Measurements from ENCODE around the gene CHST10. TPM values are rescaled to one million over a fixed set of nuclear protein-coding genes. Genes with fewer than 3 reads are reported as not detected.
A peak's percentile ranks its signal among the peaks of the same experiment; 100 is the strongest.

CHST10 gene
- polyA plus RNA-seq, 12 donors = 10.6 to 25.2 (median 12.1) TPM; not detected in 1

DNA sequence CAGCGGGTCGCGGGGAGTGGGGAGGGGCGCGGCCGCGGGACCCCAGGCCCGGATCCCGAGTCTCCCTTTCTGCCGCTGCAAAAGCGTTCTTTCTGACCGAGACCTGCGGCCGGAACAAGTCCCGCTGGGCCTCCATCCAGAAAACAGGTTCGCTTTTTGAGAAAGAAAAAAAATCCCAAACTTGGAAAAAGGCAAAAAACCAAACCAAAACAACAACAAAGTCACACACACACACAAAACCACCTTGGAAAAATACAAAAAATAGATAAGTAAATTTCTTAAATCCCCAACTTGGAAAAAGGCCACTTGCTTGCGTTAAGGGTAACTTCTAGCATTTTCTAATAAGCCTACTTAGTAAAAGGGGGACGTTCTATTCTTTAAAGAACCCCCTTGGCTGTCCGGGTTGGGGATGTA is 250 bp upstream of the CHST10 start:
- DNase-seq = peak; percentile 43

DNA sequence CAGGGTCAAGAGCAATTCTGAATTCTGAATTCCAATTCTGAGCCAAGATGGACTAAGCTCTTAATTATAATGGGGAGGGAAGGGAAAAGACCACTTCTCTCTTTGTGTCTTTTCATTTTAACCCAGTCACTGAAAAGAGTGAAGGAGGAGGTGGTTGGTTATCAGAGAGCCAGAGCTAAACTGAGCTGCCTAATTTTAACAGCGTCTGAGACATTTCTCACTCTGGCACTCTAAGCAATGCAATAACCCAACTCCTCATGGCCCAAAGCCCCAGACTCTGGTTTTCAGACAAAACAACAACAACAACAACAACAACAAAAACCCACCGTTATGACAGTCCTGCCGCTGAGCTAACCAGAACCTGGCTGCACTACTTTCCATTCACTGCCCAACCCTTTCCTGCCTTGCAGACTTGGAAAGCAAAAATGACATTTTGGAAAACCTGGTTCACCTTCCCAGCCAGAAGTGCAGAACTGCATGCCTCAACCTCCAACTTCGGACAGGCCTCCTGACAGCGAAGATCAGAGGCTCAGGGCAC is 1.0 kb downstream of the CHST10 start:
- DNase-seq = no peak

DNA sequence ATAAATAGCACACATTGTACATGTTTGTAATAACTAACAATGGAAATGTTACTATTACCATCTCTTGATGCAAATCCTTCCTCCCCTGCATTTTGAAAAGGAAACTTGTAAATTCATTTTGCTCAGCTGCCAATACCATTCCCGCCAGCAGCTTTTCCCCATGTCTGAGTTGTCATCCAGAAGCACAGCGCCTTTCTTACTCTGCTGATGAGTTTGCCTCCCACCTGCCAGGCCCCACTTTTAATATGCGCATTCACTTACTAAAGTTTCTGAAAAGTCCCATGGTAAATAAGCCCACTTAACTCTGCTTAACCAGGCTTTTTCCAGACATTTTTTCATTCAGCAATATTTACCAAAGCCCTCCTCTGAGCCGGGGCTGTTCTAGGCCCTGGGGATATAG is 3.9 kb downstream of the CHST10 start:
- DNase-seq = no peak

DNA sequence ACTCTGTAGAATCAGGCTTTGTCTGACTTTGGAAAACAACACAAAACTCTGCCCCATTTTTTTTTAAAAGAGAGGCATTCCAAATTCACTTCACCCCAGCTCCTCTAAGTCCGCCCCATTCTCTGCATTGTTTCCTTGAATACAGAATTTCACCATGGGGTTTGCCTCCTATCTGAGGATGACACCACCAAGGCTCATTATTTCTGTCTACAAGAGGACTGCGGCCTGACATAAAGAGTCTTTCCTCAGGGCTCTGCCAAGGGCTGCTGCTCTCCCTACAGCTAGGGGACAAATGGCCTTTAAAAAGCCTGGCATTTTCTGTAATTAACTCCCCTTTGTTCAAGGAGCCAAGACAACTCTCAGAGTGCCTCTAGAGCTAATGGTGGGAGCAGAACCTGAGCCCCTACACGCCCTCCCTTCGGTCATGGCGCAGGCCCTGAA is 4.6 kb downstream of the CHST10 start:
- DNase-seq = no peak

DNA sequence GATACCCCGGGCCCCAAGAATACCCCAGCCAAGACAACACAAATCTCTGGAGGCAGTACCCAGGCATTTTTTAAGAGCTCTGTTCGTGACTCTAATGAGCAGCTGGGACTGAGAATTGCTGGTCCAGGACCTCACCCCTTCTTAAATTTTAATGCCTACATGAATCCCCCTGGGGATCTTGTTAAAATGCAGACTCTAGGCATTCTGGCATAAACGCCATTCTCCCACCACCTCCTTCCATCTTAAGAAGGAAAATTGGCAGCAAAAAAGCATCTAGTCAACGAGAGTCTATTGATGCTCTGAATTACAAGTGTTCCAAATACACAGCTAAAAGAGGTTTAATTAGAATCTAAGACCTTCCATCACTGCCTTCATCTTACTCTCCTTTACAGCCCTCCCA is 5.0 kb downstream of the CHST10 start:
- no peak for DNase-seq

DNA sequence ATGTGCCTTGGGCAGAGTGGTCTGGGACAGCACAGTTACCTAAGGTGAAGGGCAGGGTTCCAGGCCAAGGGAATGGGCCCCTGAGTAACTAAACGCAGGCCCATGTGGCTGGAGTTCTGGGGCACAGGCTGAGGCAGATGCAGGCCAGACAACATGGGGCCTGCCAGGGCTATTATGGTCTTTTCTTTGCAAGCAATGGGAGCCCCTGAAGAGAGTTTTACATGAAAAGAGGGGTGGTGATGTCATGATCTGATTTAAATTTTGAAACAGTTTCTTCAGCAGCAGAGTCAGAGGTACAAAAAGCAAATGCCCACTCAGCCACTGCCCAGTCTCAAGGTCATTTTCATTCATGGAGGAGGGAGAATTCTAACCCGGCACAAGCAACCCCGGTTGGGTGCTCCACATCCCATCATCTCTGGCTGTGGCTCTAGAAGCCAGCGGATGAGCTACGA is 5.6 kb downstream of the CHST10 start:
- no peak for DNase-seq

DNA sequence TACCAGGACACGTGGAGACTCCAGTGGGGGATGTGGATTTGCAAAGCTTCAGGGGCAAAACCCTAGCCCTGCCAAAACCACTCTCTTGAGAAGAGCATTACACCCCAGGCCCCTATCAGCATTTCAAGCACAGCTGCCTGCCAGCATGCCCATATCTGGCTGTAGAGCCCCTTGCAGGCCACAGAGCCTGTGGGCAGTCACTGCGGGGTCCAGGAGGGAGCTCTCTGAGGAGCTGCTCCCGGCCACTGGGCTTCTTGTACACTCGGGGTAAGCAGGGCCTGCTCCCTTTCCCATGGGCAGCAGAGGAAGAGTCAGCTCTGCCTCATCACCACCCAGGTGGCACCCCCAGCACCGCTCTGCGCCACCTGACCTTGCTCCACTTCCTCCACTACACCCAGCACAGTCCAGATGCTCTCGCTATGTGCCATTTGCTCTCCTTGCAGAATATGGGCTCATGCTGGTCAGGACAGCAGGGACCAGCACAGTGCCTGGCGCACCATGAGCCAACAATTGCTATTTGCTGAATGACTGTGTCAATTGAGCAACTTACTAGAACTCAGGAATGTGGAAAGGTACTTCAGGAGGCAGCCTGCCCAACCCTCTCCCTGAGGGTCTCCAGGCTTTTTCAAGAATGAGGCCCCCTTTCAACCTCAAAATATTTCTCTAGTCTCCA is 7.4 kb downstream of the CHST10 start:
- DNase-seq = no peak

DNA sequence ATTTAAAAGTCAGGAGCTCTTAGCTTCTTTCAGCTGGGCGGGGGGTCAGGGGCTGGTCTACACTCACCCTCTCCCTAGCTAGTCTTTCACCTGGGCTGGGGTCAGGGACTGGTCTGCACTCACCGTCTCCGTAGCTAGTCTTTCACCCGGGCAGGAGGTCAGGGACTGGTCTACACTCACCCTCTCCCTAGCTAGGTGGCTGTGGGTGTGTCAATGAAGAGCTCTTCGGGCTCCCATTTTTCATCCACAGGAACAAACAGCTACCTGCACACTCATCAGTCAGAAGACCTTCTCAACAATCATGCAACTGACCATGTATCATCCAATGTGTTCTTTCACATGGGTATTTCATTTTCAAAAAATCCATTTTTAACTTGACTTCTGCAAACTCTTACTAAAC is 8.0 kb downstream of the CHST10 start:
- no peak for DNase-seq

DNA sequence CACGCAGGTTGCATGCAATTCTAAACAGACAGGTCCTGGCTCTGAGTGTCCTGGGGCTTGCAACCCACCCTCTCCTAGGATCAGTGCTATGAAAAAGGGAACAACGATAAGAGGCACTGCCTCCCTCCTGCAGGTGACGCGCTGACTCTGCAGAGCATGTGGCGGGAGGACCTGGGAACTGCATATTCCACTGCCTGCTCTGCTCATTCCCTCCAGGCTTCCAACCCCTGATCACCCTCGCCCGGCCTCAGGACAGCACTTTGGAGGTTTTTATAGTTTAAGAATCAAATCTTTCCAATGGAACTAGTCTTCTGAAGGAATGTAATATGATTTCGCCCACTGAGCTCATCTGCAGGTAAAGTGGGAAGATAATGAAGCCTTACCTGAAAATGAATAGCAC is 8.5 kb downstream of the CHST10 start:
- DNase-seq = no peak

DNA sequence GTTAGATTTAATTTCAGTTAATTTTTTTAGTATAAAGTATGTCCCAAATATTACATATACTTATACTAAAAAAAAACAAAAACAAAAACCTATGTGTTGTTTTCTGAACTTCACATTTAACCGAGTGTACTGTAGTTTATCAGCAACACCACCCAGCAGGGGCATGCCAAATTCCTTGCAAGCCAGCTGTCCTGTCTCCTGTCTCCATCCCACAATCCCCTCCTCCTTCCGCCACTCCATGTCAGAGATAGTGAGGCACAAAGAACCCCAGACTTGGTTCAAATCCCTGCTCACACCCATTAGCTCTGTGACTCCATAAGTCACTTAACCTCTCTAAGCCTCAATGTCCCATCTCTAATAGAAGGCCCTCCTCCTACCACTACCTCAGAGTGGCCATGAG is 9.4 kb downstream of the CHST10 start:
- no peak for DNase-seq

DNA sequence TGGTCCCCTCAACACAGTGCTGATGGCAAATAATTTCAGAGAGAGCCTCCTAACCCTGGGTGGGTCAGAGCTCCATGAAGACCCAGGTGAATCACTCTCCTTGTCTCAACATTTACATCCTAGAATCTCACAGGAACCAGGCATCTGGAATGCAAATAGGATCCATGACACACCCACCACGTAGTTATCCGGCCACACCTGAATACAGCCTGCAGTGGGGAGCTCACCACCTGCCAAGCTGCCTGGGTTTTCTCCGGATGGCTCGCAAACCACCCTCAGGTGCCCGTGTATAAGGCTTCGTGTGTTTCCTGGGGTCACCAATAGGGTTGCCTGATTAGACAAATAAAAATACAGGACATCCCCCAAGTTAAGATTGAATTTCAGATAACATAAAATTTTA is 9.9 kb downstream of the CHST10 start:
- DNase-seq = no peak

DNA sequence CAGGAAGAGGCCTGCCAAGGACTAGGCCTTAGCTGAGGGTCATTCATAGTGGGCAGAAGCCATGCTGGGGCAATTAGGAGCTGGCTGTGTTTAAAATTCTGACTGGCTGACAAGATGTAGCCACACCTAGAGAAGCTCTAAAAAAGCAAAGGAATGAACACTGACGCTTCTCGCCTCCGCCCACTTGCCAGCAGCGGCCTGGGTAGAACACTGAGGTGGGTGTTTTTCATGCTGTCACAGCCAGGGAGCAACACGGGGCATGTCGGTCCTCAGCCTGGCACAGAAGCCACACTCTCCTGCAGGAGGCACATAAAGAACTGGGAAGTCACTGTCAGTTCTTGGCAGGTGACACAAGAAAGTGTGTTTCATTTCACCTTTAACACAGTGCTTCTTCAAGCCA is 10.4 kb downstream of the CHST10 start:
- no peak for DNase-seq

DNA sequence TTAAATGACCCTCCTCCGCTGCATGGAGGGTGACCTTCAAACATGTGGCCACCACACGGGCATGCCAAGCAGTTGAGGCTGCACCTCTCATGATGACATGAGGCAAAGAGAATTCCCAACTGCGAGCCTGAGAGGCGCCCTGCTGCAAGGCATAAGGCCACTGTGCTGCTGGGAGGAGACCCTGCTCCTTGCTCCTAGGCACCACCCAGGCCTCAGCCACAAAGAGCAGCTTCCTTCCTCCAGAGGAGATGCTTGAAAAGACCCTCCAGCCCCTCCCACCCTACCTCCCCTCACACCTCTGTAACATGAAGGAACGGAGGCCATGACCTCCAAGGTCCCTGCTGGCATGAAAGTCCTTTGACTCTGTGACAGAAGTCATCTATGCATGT is 11.4 kb downstream of the CHST10 start:
- no peak for DNase-seq

DNA sequence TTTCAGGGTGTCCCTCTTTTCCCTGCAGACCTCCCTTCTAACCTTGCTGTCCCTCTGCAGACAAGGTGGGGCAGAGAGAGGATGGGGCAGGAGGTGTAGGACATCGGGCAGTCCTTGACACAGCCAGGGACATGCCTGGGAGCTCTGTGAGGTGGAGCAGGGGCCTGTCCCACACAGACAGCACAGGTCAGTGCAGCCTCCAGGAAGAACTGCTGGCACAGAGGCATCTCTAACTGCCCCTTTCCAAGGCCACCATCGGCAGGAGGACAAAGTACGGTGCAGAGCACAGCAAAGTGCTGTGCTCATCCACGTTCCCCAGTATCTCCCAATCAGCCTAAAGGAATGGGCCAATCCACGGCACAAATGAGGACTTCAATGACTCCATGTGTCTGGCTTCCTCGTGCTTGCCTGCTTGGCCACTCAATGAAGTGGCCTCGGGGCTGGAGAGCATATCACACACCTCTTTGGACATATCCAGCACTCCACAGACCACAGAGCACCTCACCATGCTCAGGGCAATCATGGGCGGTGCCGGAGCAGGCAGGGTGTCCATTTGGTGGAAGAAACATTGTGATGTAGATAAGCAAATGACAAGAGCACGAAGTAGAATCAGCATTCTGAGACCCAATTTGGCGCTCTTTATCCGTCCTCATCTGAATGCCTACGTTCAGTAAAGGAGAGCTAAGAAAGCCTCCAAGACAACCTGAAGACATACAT is 11.9 kb downstream of the CHST10 start:
- no peak for DNase-seq

DNA sequence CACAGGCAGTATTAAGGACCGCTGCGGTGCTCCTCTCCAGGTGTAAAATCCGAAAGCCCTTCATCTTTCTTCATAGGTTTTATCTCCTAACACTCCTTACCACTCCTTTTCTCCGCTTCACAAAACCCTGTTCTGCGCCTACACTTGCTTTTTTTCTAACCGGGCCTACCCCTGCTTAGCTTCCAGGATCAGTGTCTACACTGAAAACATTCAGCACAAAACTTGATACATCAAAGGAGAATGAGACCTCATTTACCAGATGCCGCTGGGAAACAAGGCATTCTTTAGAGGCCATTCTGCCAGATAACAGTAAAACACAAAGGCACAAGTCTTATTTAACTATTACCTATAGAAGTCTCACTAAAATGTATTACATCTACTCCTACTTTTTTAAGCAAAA is 13.1 kb downstream of the CHST10 start:
- DNase-seq = no peak

DNA sequence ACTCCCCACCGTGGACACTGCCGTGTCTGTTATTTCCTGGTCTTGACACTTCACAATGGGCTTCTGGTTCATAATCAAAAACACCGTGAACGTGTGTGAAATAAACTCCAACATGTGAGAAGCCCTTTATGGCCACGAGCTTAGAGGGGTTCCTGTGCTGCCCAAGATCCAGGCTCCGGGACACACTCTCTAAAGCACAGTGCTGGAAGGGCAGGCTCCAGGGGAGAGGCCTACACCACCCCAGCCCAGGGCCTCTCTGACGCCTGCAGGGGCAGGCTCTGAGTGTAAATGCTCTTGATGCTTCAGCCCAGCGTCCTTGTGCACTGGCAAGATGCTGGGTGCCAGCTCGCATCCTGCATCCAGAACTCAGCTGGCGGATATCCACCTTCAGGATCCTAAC is 13.7 kb downstream of the CHST10 start:
- no peak for DNase-seq

DNA sequence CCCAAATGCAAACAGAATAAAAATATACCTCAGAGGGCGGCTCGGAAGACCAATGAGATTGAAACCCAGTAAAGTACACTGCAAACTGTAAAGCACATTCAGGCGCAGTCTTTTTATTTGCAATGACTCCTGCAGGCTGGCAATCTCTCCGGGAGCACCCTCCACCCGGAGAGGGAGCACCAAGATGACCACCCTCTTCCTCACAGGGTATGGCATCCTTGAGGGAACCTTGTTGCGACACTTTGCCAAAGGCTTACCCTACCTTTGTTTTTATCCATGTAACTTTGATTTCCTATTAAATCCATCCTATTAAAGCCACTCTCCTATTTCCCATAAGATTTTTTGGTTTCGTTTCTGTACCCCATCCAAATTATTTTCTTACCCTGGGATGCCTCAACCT is 16.2 kb downstream of the CHST10 start:
- DNase-seq = no peak

DNA sequence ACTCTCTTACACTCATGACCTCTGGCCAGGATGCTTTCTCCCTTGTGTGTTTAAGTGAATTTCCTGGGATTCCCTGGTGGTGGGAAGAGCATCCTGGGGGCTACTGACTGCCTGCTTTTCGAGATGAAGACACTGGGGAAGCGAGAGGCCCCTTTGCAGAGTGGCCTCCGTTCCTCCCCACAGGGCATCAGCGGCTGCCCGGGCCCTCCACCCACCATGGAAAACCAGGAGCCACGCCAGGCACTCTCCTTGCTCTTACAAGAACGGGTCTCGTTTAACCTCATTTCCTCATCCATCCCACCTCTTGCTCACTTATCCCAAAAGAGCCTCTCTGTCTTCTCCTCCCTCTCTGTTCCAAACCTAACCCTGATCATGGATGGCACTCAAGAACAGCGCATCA is 17.8 kb downstream of the CHST10 start:
- DNase-seq = no peak

DNA sequence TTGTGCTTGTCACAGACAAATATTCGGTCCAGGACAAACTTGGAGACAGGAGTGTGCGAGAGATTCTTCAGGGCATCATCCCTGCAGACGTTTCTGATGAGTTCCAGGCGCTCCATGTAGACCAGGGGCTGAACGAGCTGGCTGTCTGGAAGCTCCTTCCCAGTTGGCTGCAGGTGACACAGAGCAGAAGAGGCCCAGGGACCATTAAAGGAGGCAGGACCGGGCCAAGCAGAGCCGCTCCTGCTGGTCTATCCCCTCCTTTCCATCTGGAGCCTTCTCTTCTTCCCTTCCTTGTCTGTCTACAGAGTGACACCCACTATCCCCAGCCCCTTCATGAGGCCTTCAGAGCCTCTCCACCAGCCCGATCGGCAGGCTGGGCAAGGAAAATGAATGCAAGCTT is 19.5 kb downstream of the CHST10 start:
- DNase-seq = no peak

DNA sequence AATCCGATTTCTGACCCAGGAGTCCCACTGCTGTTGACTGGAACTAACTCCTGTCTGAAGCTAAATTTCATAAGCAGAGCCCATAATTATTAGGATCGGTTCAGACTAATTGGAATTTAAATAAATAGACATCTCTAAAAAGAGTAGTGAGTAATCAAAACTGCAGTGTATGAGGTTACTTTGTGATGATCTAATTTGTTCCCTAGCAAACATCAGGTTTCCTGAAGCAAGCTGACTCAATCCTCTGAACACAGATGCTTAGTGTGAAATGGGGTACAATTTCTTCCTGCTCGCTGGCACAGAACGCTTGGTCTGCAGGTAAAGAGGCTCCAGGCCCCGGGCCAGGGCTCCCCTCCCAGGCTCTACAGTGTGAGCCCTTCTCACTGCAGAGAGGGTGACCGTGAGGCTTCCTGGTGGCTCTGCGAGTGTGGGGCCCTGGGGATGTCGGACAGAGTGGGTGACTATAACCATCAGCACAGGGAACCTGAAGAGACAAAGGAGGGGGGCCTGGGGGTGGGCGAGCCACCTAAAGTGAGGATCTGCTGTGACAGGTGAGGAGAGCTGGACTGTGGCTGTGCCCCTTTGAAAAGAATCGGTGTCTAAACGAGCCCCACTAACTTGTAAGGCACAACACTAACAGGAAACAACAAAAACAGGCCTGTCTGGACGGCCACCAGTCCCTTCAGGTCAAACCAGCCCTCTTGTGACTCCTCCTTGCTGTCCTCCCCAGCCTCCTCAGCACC is 20.2 kb downstream of the CHST10 start:
- DNase-seq = no peak

DNA sequence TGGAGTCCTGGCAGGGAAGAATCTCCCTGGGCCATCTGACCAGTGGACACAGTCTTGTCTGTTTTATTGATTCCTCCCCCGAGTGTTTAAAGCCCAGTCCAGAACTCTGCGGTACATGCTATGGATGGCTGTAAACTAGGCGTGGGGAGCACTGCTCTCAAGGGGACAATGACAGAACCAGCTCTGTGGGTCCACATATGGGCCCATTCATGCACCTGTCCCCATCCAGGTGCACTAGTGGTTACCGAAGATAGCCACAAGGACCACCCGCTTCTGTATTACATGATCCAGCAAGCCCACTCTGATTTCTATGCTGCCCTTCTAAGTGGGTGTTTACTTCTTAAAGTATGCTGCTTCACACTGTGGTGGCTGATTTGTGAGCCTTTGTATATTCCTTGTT is 21.0 kb downstream of the CHST10 start:
- DNase-seq = no peak

DNA sequence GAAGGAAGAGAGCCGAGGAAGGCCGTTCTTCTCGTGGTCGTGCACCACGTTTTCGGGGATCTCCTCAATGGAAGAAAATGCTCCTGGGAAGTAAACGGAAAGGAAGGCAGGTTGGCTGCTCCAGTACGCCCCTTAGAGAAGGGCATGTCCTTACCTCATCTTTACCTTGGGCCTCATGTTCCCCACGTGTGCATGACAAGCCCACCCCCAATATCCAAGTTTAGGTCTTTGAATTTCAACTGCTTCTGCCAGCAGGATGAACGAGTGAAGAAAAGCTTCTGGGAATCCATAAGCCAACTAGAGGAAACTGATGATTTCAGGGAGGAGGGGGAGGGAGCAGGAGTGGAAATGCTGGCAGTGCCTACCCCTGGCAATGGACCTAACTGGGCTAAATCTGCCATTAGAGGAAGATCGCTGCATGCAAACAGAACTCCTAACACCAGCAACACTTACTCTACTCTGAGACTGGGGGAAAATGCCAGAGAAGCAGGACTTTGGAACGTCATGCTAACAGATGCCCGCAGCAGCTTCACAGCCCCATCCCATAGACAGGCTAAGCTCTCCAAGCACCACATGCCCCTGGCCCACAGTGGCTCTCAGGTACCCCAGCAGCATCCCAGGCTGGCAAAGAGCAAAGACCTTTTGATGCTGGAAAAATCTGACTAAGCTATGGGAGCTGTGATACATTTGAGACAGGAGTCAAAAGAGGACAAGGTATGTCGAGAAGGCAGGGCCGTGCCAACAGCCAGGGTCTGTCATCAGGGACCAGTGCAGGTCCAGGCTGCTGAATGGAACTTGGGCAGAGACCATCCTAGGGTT is 21.7 kb downstream of the CHST10 start:
- DNase-seq = no peak
